ENCODE data around the gene UGGT2. TPM values are rescaled to one million over a fixed set of nuclear protein-coding genes. Genes with fewer than 3 reads are reported as not detected.
"Not testable (repeated sequence)": the region's sequence is repeated elsewhere in the genome, so short reads cannot be mapped to it uniquely, and the experiment has no call there.

UGGT2 gene
- total and polyA plus RNA-seq, 4 donors = 7.6 to 60.2 (median 16.3) TPM

DNA sequence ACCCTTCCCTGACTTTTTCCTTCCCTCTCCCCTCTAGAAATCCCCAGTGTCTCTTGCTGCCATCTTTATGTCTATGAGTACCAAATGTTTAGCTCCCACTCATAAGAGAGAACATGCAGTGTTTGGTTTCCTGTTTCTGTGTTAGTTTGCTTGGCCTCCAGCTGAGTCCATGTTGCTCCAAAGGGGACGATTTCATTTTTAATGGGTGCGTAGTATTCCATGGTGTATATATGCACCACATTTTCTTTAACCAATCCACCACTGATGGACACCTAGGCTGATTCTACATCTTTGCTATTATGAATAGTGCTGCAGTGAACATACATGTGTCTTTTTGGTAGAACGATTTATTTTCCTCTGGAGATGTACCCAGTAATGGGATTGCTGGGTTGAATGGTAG is 123.8 kb downstream of the UGGT2 start:
- no peaks in the 10 kb centered on the region for H3K27me3 ChIP-seq (ENCODE audit: control insufficient read depth in 3 of 3, insufficient read depth in 3 of 3, low read length in 2 of 3)
- H3K36me3 ChIP-seq (ENCODE audit: control insufficient read depth in 4 of 4, insufficient read depth in 4 of 4, low read length in 4 of 4) = peaks cover 2 to 17% (median 9%) of the 10 kb centered on the region in 4 donors
- WGBS, 2 donors = 99% methylated on average over 3 of the region's 3 CpGs
- DNase-seq = no peak
- H3K4me1 ChIP-seq (ENCODE audit: control insufficient read depth in 5 of 5, insufficient read depth in 5 of 5, low read length in 5 of 5) = no peaks in the 10 kb centered on the region
- H3K27ac ChIP-seq (ENCODE audit: low read depth in 1 of 2, low read length in 1 of 2) = no peak overlapping the region
- H3K9ac ChIP-seq (ENCODE audit: insufficient read depth in 1 of 2, low read length in 2 of 2) = no peak overlapping the region
- H3K4me3 ChIP-seq = no peak overlapping the region
- peaks cover 0 to 12% (median 3%) of the 10 kb centered on the region in 4 donors for H3K9me3 ChIP-seq (ENCODE audit: control insufficient read depth in 4 of 4, insufficient read depth in 3 of 4, low read length in 3 of 4)
- TF ChIP-seq, protein P1, sequence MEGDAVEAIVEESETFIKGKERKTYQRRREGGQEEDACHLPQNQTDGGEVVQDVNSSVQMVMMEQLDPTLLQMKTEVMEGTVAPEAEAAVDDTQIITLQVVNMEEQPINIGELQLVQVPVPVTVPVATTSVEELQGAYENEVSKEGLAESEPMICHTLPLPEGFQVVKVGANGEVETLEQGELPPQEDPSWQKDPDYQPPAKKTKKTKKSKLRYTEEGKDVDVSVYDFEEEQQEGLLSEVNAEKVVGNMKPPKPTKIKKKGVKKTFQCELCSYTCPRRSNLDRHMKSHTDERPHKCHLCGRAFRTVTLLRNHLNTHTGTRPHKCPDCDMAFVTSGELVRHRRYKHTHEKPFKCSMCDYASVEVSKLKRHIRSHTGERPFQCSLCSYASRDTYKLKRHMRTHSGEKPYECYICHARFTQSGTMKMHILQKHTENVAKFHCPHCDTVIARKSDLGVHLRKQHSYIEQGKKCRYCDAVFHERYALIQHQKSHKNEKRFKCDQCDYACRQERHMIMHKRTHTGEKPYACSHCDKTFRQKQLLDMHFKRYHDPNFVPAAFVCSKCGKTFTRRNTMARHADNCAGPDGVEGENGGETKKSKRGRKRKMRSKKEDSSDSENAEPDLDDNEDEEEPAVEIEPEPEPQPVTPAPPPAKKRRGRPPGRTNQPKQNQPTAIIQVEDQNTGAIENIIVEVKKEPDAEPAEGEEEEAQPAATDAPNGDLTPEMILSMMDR (IDR thresholded peaks at IDR 0.05; ENCODE audit: control extremely low read depth, extremely low read depth) = no peak
- ATAC-seq (ENCODE audit: insufficient read depth, low FRiP score) = no peak

DNA sequence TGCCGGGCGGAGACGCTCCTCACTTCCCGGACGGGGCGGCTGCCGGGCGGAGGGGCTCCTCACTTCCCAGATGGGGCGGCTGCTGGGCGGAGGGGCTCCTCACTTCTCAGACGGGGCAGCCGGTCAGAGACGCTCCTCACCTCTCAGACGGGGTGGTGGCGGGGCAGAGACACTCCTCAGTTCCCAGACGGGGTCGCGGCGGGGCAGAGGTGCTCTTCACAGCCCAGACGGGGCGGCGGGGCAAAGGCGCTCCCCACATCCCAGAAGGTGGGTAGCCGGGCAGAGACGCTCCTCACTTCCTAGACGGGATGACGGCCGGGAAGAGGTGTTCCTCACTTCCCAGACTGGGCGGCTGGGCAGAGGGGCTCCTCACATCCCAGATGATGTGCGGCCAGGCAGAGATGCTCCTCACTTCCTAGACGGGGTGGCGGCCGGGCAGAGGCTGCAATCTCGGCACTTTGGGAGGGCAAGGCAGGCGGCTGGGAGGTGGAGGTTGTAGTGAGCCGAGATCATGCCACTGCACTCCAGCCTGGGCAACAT is 124.8 kb downstream of the UGGT2 start:
- peaks cover 2 to 12% (median 6%) of the 10 kb centered on the region in 4 donors for H3K36me3 ChIP-seq (ENCODE audit: control insufficient read depth in 4 of 4, insufficient read depth in 4 of 4, low read length in 4 of 4)
- WGBS, 2 donors = 89 to 96% methylated on average over 30 to 36 of the region's 36 CpGs
- not testable (repeated sequence) for ATAC-seq (ENCODE audit: insufficient read depth, low FRiP score); H3K4me3 ChIP-seq; H3K27ac ChIP-seq (ENCODE audit: low read depth in 1 of 2, low read length in 1 of 2); H3K4me1 ChIP-seq (ENCODE audit: control insufficient read depth in 5 of 5, insufficient read depth in 5 of 5, low read length in 5 of 5); H3K27me3 ChIP-seq (ENCODE audit: control insufficient read depth in 3 of 3, insufficient read depth in 3 of 3, low read length in 2 of 3); H3K9ac ChIP-seq (ENCODE audit: insufficient read depth in 1 of 2, low read length in 2 of 2); DNase-seq
- peaks cover 0 to 12% (median 2%) of the 10 kb centered on the region in 4 donors for H3K9me3 ChIP-seq (ENCODE audit: control insufficient read depth in 4 of 4, insufficient read depth in 3 of 4, low read length in 3 of 4)

DNA sequence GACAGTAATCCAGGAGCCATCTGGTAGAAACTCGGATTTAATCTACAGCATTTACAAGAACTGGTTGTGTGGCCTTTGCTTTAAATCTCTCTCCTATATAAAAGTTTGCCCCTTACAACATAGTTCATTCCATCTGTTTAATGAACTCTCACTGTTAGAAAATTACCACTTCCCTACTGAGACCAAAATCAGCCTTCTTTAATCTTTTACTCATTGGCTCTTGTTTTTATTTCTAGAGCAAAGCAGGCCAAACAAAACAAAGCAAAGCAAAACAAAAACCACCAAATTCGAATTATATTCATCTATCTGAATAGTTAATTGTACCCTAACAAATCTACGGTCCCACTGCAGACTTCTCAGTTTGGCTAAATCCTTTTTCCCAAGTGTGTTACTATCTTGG is 127.0 kb downstream of the UGGT2 start:
- H3K4me1 ChIP-seq (ENCODE audit: control insufficient read depth in 5 of 5, insufficient read depth in 5 of 5, low read length in 5 of 5) = no peaks in the 10 kb centered on the region
- WGBS, 2 donors = 81 to 92% methylated on average over 3 of the region's 3 CpGs
- DNase-seq (no peak), ATAC-seq (ENCODE audit: insufficient read depth, low FRiP score) (no peak)
- peaks cover 2 to 12% (median 7%) of the 10 kb centered on the region in 4 donors for H3K36me3 ChIP-seq (ENCODE audit: control insufficient read depth in 4 of 4, insufficient read depth in 4 of 4, low read length in 4 of 4)
- peaks cover 0 to 7% (median 2%) of the 10 kb centered on the region in 4 donors for H3K9me3 ChIP-seq (ENCODE audit: control insufficient read depth in 4 of 4, insufficient read depth in 3 of 4, low read length in 3 of 4)
- H3K9ac ChIP-seq (ENCODE audit: insufficient read depth in 1 of 2, low read length in 2 of 2) = no peak overlapping the region
- TF ChIP-seq, protein P1 (IDR thresholded peaks at IDR 0.05; ENCODE audit: control extremely low read depth, extremely low read depth) = no peak
- H3K4me3 ChIP-seq = no peak overlapping the region
- H3K27me3 ChIP-seq (ENCODE audit: control insufficient read depth in 3 of 3, insufficient read depth in 3 of 3, low read length in 2 of 3) = no peaks in the 10 kb centered on the region
- no peak overlapping the region for H3K27ac ChIP-seq (ENCODE audit: low read depth in 1 of 2, low read length in 1 of 2)

DNA sequence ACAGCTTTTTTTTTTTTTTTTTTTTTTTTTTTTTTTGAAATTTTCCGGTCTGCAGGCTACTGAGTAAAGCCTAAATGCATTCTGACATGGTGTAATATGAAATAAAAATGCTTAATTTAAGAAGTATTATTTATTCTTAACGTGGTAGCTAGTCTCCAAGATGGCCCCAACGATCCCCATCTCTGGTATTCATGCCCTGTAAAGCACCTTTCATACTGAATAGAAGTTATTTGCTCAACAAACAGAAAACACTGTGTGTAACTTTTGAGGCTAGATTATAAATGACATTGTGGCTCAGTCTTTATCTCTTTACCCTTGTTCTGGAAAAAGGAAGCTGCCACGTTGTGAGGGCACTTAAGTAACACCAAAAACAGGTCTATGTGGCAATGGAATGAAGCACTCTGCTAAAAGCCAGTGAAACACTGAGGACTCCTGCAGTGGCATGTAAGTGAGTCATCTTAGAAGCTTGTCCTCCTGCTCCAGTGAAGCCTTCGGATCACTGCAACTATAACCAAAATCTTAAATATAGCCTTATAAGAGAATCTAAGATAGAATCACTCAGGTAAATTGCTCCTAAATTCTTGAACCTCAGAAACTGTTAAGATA is 128.7 kb downstream of the UGGT2 start:
- ATAC-seq (ENCODE audit: insufficient read depth, low FRiP score) = no peak
- Histone ChIP-seq H3K27me3 (ENCODE audit: control insufficient read depth in 3 of 3, insufficient read depth in 3 of 3, low read length in 2 of 3) (no peaks in the 10 kb centered on the region), H3K9ac (ENCODE audit: insufficient read depth in 1 of 2, low read length in 2 of 2) (no peak overlapping the region), H3K36me3 (ENCODE audit: control insufficient read depth in 4 of 4, insufficient read depth in 4 of 4, low read length in 4 of 4) (peaks cover 0 to 3% (median 1%) of the 10 kb centered on the region in 4 donors), H3K4me3 (no peak overlapping the region), H3K9me3 (ENCODE audit: control insufficient read depth in 4 of 4, insufficient read depth in 3 of 4, low read length in 3 of 4) (peaks cover 0 to 3% (median 1%) of the 10 kb centered on the region in 4 donors), H3K4me1 (ENCODE audit: control insufficient read depth in 5 of 5, insufficient read depth in 5 of 5, low read length in 5 of 5) (no peaks in the 10 kb centered on the region), H3K27ac (ENCODE audit: low read depth in 1 of 2, low read length in 1 of 2) (no peak overlapping the region)
- TF ChIP-seq, protein P1 (IDR thresholded peaks at IDR 0.05; ENCODE audit: control extremely low read depth, extremely low read depth) = no peak
- 70 to 76% methylated on average over 5 of the region's 5 CpGs for WGBS, 2 donors
- no peak for DNase-seq
